IgD-negative memory B cell (primary cell): ENCODE data around the gene SGCD. TPM values are rescaled to one million over a fixed set of nuclear protein-coding genes. Genes with fewer than 3 reads are reported as not detected.

ENCODE experiments used
- H3K27ac Mint-ChIP-seq, 3 donors: one replicate each; pipeline ENCODE4 v1.8.0; 2020 to 2022; ENCODE audit warnings: mild to moderate bottlenecking in 3 of 3, mixed read lengths in 3 of 3, moderate library complexity in 1 of 3
- H3K27me3 Mint-ChIP-seq: one replicate; pipeline ENCODE4 v1.8.0; 2021; ENCODE audit warnings: mixed read lengths
- H3K36me3 Mint-ChIP-seq: one replicate; pipeline ENCODE4 v1.8.0; 2020; ENCODE audit warnings: mild to moderate bottlenecking, mixed read lengths
- H3K4me1 Mint-ChIP-seq, 3 donors: one replicate each; pipeline ENCODE4 v1.8.0; 2020 to 2022; ENCODE audit warnings: mixed read lengths in 3 of 3, mild to moderate bottlenecking in 1 of 3
- H3K4me3 Mint-ChIP-seq, 4 donors: one replicate each; pipeline ENCODE4 v1.8.0; 2020 to 2022; ENCODE audit warnings: mild to moderate bottlenecking in 4 of 4, mixed read lengths in 4 of 4, moderate library complexity in 3 of 4
- H3K9me3 Mint-ChIP-seq, 3 donors: one replicate each; pipeline ENCODE4 v1.8.0; 2020 to 2021; ENCODE audit warnings: mixed read lengths in 3 of 3, mild to moderate bottlenecking in 1 of 3
- polyA plus RNA-seq: library from polyadenylated mRNA; unstranded; fragments of 300-500 nt; fragmentation: Illumina TruSeq; gene quantifications from one replicate; pipeline ENCODE4 v1.2.3, GENCODE V29; 2021

The SGCD gene
- polyA plus RNA-seq, 1 donor from 2014 or later: not detected

GRCh38 chr5:156339139-156339841 lies 12.3 kb downstream of the SGCD start:
- no peaks in the 10 kb centered on the region for H3K9me3 Mint-ChIP-seq
- H3K4me3 Mint-ChIP-seq: no peak overlapping the region
- no peaks in the 10 kb centered on the region for H3K36me3 Mint-ChIP-seq
- H3K27ac Mint-ChIP-seq: no peak overlapping the region
- H3K4me1 Mint-ChIP-seq: peaks cover 0 to 3% (median 0%) of the 10 kb centered on the region in 3 donors
- H3K27me3 Mint-ChIP-seq: peaks cover 2% of the 10 kb centered on the region

- Mint-ChIP-seq H3K4me1 (no peaks in the 10 kb centered on the region), H3K9me3 (no peaks in the 10 kb centered on the region), H3K27me3 (no peaks in the 10 kb centered on the region), H3K4me3 (no peak overlapping the region), H3K27ac (no peak overlapping the region), H3K36me3 (peaks cover 2% of the 10 kb centered on the region)
Observed at GRCh38 chr5:156340893-156341292, 13.9 kb downstream of the SGCD start.

GRCh38 chr5:156350256-156350655 lies 23.3 kb downstream of the SGCD start:
- H3K27ac Mint-ChIP-seq: no peak overlapping the region
- H3K9me3 Mint-ChIP-seq: no peaks in the 10 kb centered on the region
- H3K4me3 Mint-ChIP-seq: no peak overlapping the region
- H3K36me3 Mint-ChIP-seq: no peaks in the 10 kb centered on the region
- H3K27me3 Mint-ChIP-seq: peaks cover 1% of the 10 kb centered on the region
- H3K4me1 Mint-ChIP-seq: peaks cover 0 to 4% (median 0%) of the 10 kb centered on the region in 3 donors

GRCh38 chr5:156351423-156351822 lies 24.5 kb downstream of the SGCD start:
- Mint-ChIP-seq H3K4me1 (peaks cover 0 to 4% (median 0%) of the 10 kb centered on the region in 3 donors), H3K9me3 (no peaks in the 10 kb centered on the region), H3K36me3 (no peaks in the 10 kb centered on the region), H3K4me3 (no peak overlapping the region), H3K27me3 (peaks cover 1% of the 10 kb centered on the region), H3K27ac (no peak overlapping the region)

GRCh38 chr5:156354571-156354970 lies 27.6 kb downstream of the SGCD start:
- H3K4me1 Mint-ChIP-seq: no peaks in the 10 kb centered on the region
- H3K27ac Mint-ChIP-seq: peak overlapping the region in 1 of 3 donors; percentile 24
- no peaks in the 10 kb centered on the region for H3K9me3 Mint-ChIP-seq
- no peaks in the 10 kb centered on the region for H3K36me3 Mint-ChIP-seq
- H3K27me3 Mint-ChIP-seq: peaks cover 1% of the 10 kb centered on the region
- no peak overlapping the region for H3K4me3 Mint-ChIP-seq

GRCh38 chr5:156356238-156356637 lies 29.3 kb downstream of the SGCD start:
- H3K9me3 Mint-ChIP-seq: no peaks in the 10 kb centered on the region
- H3K36me3 Mint-ChIP-seq: no peaks in the 10 kb centered on the region
- H3K27me3 Mint-ChIP-seq: no peaks in the 10 kb centered on the region
- no peaks in the 10 kb centered on the region for H3K4me1 Mint-ChIP-seq
- no peak overlapping the region for H3K27ac Mint-ChIP-seq
- H3K4me3 Mint-ChIP-seq: no peak overlapping the region

- H3K4me1 Mint-ChIP-seq: no peaks in the 10 kb centered on the region
- H3K4me3 Mint-ChIP-seq: no peak overlapping the region
- H3K36me3 Mint-ChIP-seq: no peaks in the 10 kb centered on the region
- H3K27ac Mint-ChIP-seq: no peak overlapping the region
- H3K9me3 Mint-ChIP-seq: no peaks in the 10 kb centered on the region
- no peaks in the 10 kb centered on the region for H3K27me3 Mint-ChIP-seq
Observed at GRCh38 chr5:156359476-156359875, 32.5 kb downstream of the SGCD start.

GRCh38 chr5:156361436-156362109 lies 34.6 kb downstream of the SGCD start:
- H3K4me3 Mint-ChIP-seq: no peak overlapping the region
- no peaks in the 10 kb centered on the region for H3K9me3 Mint-ChIP-seq
- no peaks in the 10 kb centered on the region for H3K27me3 Mint-ChIP-seq
- no peak overlapping the region for H3K27ac Mint-ChIP-seq
- H3K4me1 Mint-ChIP-seq: no peaks in the 10 kb centered on the region
- no peaks in the 10 kb centered on the region for H3K36me3 Mint-ChIP-seq

- H3K9me3 Mint-ChIP-seq: no peaks in the 10 kb centered on the region
- H3K4me1 Mint-ChIP-seq: no peaks in the 10 kb centered on the region
- no peak overlapping the region for H3K4me3 Mint-ChIP-seq
- no peak overlapping the region for H3K27ac Mint-ChIP-seq
- no peaks in the 10 kb centered on the region for H3K36me3 Mint-ChIP-seq
- H3K27me3 Mint-ChIP-seq: peaks cover under 1% of the 10 kb centered on the region
Observed at GRCh38 chr5:156363861-156364260, 36.9 kb downstream of the SGCD start.

GRCh38 chr5:156366521-156366920 lies 39.6 kb downstream of the SGCD start:
- no peaks in the 10 kb centered on the region for H3K4me1 Mint-ChIP-seq
- no peaks in the 10 kb centered on the region for H3K36me3 Mint-ChIP-seq
- H3K27ac Mint-ChIP-seq: no peak overlapping the region
- peaks cover 7% of the 10 kb centered on the region for H3K27me3 Mint-ChIP-seq
- no peaks in the 10 kb centered on the region for H3K9me3 Mint-ChIP-seq
- H3K4me3 Mint-ChIP-seq: no peak overlapping the region

- H3K36me3 Mint-ChIP-seq: no peaks in the 10 kb centered on the region
- no peaks in the 10 kb centered on the region for H3K4me1 Mint-ChIP-seq
- H3K9me3 Mint-ChIP-seq: no peaks in the 10 kb centered on the region
- H3K27me3 Mint-ChIP-seq: peaks cover 7% of the 10 kb centered on the region
- no peak overlapping the region for H3K4me3 Mint-ChIP-seq
- H3K27ac Mint-ChIP-seq: no peak overlapping the region
Observed at GRCh38 chr5:156367597-156367996, 40.6 kb downstream of the SGCD start.

- H3K27ac Mint-ChIP-seq: no peak overlapping the region
- H3K4me1 Mint-ChIP-seq: peaks cover 5 to 12% (median 9%) of the 10 kb centered on the region in 3 donors
- H3K27me3 Mint-ChIP-seq: peaks cover 8% of the 10 kb centered on the region
- peak overlapping the region in 1 of 4 donors; percentile 10 for H3K4me3 Mint-ChIP-seq
- H3K36me3 Mint-ChIP-seq: no peaks in the 10 kb centered on the region
- H3K9me3 Mint-ChIP-seq: no peaks in the 10 kb centered on the region
Observed at GRCh38 chr5:156375895-156376495, 49.0 kb downstream of the SGCD start.

GRCh38 chr5:156376751-156377150 lies 49.8 kb downstream of the SGCD start:
- Mint-ChIP-seq H3K27ac (no peak overlapping the region), H3K4me1 (peaks cover 5 to 12% (median 9%) of the 10 kb centered on the region in 3 donors), H3K9me3 (no peaks in the 10 kb centered on the region), H3K27me3 (peaks cover 7% of the 10 kb centered on the region), H3K36me3 (no peaks in the 10 kb centered on the region), H3K4me3 (no peak overlapping the region)

GRCh38 chr5:156378159-156378558 lies 51.2 kb downstream of the SGCD start:
- Mint-ChIP-seq H3K4me3 (no peak overlapping the region), H3K27ac (no peak overlapping the region), H3K36me3 (no peaks in the 10 kb centered on the region), H3K4me1 (peaks cover 5 to 12% (median 9%) of the 10 kb centered on the region in 3 donors), H3K9me3 (no peaks in the 10 kb centered on the region), H3K27me3 (peaks cover 7% of the 10 kb centered on the region)

GRCh38 chr5:156379206-156379605 lies 52.2 kb downstream of the SGCD start:
- Mint-ChIP-seq H3K9me3 (peaks cover 0 to 2% (median 0%) of the 10 kb centered on the region in 3 donors), H3K4me3 (no peak overlapping the region), H3K4me1 (peaks cover 5 to 10% (median 9%) of the 10 kb centered on the region in 3 donors), H3K27me3 (peaks cover 7% of the 10 kb centered on the region), H3K36me3 (no peaks in the 10 kb centered on the region), H3K27ac (no peak overlapping the region)
